HFFc6 (cell line): Measurements from ENCODE around the gene MT1G. TPM values are rescaled to one million over a fixed set of nuclear protein-coding genes. Genes with fewer than 3 reads are reported as not detected.

Experiments
- DNase-seq: peaks from one replicate; pipeline ENCODE4 v3.0.0-alpha.2; 2018
- H3K27ac Mint-ChIP-seq: 2 replicates; pipeline ENCODE4 v1.8.0; 2020; ENCODE audit warnings: mild to moderate bottlenecking, mixed read lengths
- H3K27me3 Mint-ChIP-seq: 2 replicates; pipeline ENCODE4 v1.8.0; 2021; ENCODE audit warnings: mild to moderate bottlenecking, moderate library complexity, mixed read lengths; ENCODE audit not compliant: insufficient read depth
- H3K36me3 Mint-ChIP-seq: 2 replicates; pipeline ENCODE4 v1.8.0; 2021; ENCODE audit warnings: low read depth, mixed read lengths
- H3K4me1 Mint-ChIP-seq: 2 replicates; pipeline ENCODE4 v1.8.0; 2020; ENCODE audit warnings: low read depth, mixed read lengths
- H3K4me3 Mint-ChIP-seq: 2 replicates; pipeline ENCODE4 v1.8.0; 2020; ENCODE audit warnings: mild to moderate bottlenecking, moderate library complexity, mixed read lengths
- H3K9me3 Mint-ChIP-seq: 2 replicates; pipeline ENCODE4 v1.8.0; 2020; ENCODE audit warnings: mild to moderate bottlenecking, mixed read lengths
- total RNA-seq, 6 experiments: library from RNA; stranded (reverse); fragmentation: NEBNext Ultra II Directional; extraction: Animal tissue kit (Norgen Biotek cat#: 25700); gene quantifications; 2 replicates in 1 of 6; 3 replicates in 5 of 6; pipeline ENCODE4 v1.2.3, GENCODE V29; 2021
- TF ChIP-seq, protein P1 (sequence below): fragments of 200-600 bp; sonication (generic); IDR thresholded peaks from 2 replicates; pipeline ENCODE4 v1.5.0; 2021; ENCODE audit warnings: antibody characterized with exemption, mild to moderate bottlenecking

The MT1G gene
- total RNA-seq, 6 experiments from 2014 or later: 0.73 TPM; not detected in 5

DNA sequence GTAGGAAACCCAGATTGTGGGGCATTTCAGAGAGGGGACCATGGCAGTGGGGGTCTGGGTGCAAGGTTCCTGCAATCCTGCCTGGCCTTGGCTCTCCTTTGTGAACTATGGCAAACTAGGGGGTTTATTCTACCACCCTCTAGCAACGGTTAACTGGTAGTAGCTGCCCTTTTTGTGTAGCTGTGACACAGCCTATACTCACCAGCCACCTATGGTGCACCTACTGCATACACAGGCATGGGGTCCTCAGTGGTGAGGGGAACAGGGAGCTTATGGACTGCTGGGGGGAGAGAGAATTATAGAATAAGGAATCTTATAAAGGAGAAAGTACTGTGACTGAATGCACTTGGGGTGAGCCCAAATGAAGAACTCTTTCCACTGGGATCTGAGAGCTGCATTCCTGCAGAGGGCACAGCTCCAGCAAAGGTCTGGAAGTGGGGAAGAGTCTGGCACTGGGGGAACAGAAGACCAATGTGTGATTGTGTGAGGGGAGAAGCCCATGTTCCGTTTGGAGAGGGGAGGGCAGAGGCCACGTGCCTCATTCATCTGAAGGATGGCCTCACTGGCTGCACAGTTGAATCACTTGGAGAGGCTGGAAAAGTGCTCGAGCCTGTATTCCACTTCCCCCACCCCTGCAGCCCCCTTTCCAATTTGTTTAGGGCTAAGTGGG is 16.5 kb upstream of the MT1G start:
- no peak for DNase-seq
- Mint-ChIP-seq H3K36me3 (peaks cover 7% of the 10 kb centered on the region), H3K27me3 (no peaks in the 10 kb centered on the region; the same call in none of the 2 replicates), H3K4me3 (no peak overlapping the region), H3K27ac (no peak overlapping the region), H3K4me1 (peaks cover 35% of the 10 kb centered on the region), H3K9me3 (peaks cover 12% of the 10 kb centered on the region)
- TF ChIP-seq, protein P1, sequence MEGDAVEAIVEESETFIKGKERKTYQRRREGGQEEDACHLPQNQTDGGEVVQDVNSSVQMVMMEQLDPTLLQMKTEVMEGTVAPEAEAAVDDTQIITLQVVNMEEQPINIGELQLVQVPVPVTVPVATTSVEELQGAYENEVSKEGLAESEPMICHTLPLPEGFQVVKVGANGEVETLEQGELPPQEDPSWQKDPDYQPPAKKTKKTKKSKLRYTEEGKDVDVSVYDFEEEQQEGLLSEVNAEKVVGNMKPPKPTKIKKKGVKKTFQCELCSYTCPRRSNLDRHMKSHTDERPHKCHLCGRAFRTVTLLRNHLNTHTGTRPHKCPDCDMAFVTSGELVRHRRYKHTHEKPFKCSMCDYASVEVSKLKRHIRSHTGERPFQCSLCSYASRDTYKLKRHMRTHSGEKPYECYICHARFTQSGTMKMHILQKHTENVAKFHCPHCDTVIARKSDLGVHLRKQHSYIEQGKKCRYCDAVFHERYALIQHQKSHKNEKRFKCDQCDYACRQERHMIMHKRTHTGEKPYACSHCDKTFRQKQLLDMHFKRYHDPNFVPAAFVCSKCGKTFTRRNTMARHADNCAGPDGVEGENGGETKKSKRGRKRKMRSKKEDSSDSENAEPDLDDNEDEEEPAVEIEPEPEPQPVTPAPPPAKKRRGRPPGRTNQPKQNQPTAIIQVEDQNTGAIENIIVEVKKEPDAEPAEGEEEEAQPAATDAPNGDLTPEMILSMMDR: no peak

DNA sequence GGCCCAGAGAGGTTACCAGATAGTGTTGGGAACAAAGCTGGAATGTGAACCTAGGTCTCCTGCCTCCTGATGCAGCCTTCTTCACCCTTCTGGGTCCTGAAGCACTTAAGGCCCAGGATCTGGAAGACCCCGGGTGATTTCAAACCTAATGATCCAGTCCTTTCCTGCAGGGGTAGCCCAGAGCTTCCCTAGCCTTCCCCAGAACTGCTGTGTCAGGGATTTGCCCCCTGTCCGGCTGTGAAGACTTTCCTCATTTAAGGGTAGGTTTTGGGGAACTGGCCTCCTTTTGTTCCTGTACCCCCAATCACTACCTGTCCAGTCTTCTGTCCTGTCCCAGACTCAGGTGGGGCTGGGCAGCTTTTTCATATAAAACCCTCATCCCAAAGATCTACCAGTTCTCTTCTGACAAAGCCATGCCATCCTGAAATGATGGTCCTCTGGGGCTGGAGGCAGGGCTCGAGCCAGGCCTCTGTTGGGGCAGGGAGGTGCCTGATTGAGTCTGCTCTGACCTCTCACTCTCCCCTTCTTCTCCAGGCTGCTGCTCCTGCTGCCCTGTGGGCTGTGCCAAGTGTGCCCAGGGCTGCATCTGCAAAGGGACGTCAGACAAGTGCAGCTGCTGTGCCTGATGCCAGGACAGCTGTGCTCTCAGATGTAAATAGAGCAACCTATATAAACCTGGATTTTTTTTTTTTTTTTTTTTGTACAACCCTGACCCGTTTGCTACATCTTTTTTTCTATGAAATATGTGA is 15.7 kb upstream of the MT1G start:
- Mint-ChIP-seq H3K27ac (no peak overlapping the region), H3K27me3 (no peaks in the 10 kb centered on the region; the same call in none of the 2 replicates), H3K36me3 (peaks cover 7% of the 10 kb centered on the region), H3K4me3 (peak overlapping the region; percentile 93), H3K9me3 (peaks cover 12% of the 10 kb centered on the region), H3K4me1 (peaks cover 27% of the 10 kb centered on the region)
- DNase-seq: no peak
- TF ChIP-seq, protein P1: no peak

DNA sequence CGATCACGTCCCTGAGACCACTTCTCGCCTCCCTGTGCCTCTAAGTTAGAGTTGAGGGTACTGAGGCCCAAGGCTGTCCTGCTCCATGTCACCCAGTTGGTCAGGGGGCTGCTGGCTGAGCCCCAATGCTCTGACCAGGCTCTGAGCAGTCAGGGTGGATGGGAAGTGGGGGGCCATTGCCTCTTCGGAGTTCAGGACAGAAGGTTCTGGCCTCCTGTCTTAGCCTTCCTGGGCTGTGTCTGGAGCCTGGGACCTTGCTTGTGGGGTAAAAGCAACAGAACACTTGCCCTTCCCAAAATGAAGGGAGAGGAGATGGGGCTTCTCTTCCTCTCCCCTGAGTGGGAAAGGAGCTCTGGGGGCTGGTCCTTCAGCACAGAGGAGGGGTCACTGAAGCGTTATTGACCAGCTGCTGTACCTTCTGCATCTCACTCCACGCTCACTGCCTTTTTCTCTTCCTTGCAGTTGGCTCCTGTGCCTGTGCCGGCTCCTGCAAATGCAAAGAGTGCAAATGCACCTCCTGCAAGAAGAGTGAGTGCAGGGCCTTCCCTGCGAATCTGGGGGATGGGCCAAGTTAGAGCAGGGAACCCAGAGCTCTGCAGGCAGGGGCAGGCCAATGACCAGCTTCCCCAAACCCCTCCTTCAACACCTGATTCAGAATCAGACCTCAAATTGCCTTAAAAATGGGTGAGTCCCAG is 15.0 kb upstream of the MT1G start:
- peak overlapping the region; percentile 69 for H3K27ac Mint-ChIP-seq
- H3K36me3 Mint-ChIP-seq: peaks cover 7% of the 10 kb centered on the region
- H3K27me3 Mint-ChIP-seq: no peaks in the 10 kb centered on the region; the same call in none of the 2 replicates
- TF ChIP-seq, protein P1: no peak
- peaks cover 12% of the 10 kb centered on the region for H3K9me3 Mint-ChIP-seq
- no peak for DNase-seq
- H3K4me1 Mint-ChIP-seq: peaks cover 27% of the 10 kb centered on the region
- H3K4me3 Mint-ChIP-seq: peak overlapping the region; percentile 93

DNA sequence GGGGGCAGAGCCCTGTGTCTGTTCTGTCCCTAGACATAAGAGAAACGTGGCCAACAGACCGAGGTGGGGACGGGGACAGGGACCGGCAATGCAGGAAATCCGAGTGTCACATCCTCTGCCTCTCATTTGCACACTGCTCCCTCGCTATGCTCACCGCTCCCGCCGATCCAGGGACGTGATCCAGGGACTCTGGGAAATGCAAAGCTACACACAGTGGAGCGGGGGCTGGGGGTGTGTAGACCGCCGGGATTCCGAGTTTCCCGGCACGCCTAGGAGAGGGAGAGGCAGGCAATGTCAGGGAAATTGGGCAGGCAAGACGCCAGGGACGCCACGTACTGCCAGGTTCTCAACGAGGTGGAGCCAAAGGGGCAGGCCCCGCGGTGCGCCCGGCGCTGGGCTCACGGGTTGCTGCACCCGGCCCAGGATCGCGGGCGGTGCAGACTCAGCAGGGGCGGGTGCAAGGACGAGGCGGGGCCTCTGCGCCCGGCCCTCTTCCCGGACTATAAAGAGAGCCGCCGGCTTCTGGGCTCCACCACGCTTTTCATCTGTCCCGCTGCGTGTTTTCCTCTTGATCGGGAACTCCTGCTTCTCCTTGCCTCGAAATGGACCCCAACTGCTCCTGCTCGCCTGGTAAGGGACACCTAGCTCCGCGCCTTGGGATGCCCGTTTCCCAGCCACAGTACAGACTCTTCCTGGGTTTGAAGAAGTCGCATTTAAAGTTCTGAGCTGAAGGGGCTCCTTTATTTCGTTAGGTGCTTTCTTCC is 14.3 kb upstream of the MT1G start, which contains the start of gene MT1X:
TSS of gene MT1X (plus strand) at position 532 of the 764 bp plus-strand sequence. CDS start at position 603, 71 bp downstream.
- H3K27me3 Mint-ChIP-seq: peaks cover 6% of the 10 kb centered on the region
- DNase-seq: peak; percentile 77
- peaks cover 12% of the 10 kb centered on the region for H3K9me3 Mint-ChIP-seq
- H3K4me1 Mint-ChIP-seq: peaks cover 27% of the 10 kb centered on the region
- H3K4me3 Mint-ChIP-seq: peak within 1 kb of the TSS; percentile 93
- TF ChIP-seq, protein P1: no peak
- peaks cover 7% of the 10 kb centered on the region for H3K36me3 Mint-ChIP-seq
- H3K27ac Mint-ChIP-seq: peak within 1 kb of the TSS; percentile 87

DNA sequence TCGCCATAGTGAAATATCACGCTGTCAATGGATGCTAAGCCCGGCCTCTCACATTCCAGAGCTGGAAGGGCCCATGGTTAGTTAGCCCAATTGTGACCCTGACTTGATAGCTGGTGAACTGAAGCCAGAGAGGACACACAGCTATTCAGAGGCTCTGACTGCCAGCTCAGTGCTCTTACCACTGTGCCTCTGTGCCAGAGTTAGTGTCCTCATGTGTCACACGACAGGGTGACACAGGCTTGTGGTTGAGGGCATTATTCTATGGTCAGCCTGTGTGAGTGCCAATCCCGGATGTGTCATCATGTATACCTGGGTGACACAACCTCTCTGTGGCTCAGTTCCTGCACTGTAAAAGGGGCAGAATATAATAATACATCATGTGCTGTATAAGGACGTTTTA is 12.0 kb upstream of the MT1G start:
- TF ChIP-seq, protein P1: no peak
- Mint-ChIP-seq H3K4me1 (peaks cover 27% of the 10 kb centered on the region), H3K27ac (no peak overlapping the region), H3K4me3 (no peak overlapping the region), H3K27me3 (peaks cover 23% of the 10 kb centered on the region), H3K36me3 (no peaks in the 10 kb centered on the region), H3K9me3 (no peaks in the 10 kb centered on the region)
- no peak for DNase-seq
